HEK293 (cell line): ENCODE results near the gene LMAN1L.

ENCODE experiments used
- CTCF ChIP-seq: fragments of 450-650 bp; formaldehyde crosslinking; IDR thresholded peaks from 2 replicates; pipeline ENCODE4 v1.5.1; 2016; ENCODE audit warnings: missing biosample characterization, missing genetic modification characterization
- GFI1B ChIP-seq: fragments of 450-650 bp; formaldehyde crosslinking; IDR thresholded peaks from 2 replicates; pipeline ENCODE4 v1.5.1; 2016; ENCODE audit warnings: missing biosample characterization, missing genetic modification characterization
- GLI4 ChIP-seq: fragments of 450-650 bp; formaldehyde crosslinking; IDR thresholded peaks from 2 replicates; pipeline ENCODE4 v1.5.1; 2016; ENCODE audit warnings: missing biosample characterization, missing genetic modification characterization
- OSR2 ChIP-seq: fragments of 450-650 bp; formaldehyde crosslinking; IDR thresholded peaks from 2 replicates; pipeline ENCODE4 v1.5.1; 2016; ENCODE audit warnings: missing biosample characterization, missing genetic modification characterization
- SP2 ChIP-seq: fragments of 450-650 bp; formaldehyde crosslinking; IDR thresholded peaks from 2 replicates; pipeline ENCODE4 v1.5.1; 2016; ENCODE audit warnings: missing biosample characterization, missing genetic modification characterization
- ZBTB10 ChIP-seq: fragments of 450-650 bp; formaldehyde crosslinking; IDR thresholded peaks from 2 replicates; pipeline ENCODE4 v1.5.1; 2016; ENCODE audit warnings: missing biosample characterization, missing genetic modification characterization
- ZNF184 ChIP-seq: fragments of 450-650 bp; IDR thresholded peaks from 2 replicates; pipeline ENCODE4 v1.5.1; 2018; ENCODE audit warnings: missing biosample characterization, mild to moderate bottlenecking, missing genetic modification characterization
- ZNF366 ChIP-seq: fragments of 450-650 bp; formaldehyde crosslinking; conservative IDR thresholded peaks from 2 replicates; pipeline ENCODE4 v1.5.1; 2016; ENCODE audit warnings: missing biosample characterization, missing genetic modification characterization
- ZNF777 ChIP-seq: fragments of 450-650 bp; formaldehyde crosslinking; IDR thresholded peaks from 2 replicates; pipeline ENCODE4 v1.5.1; 2017; ENCODE audit warnings: missing biosample characterization, missing genetic modification characterization, borderline replicate concordance

DNA sequence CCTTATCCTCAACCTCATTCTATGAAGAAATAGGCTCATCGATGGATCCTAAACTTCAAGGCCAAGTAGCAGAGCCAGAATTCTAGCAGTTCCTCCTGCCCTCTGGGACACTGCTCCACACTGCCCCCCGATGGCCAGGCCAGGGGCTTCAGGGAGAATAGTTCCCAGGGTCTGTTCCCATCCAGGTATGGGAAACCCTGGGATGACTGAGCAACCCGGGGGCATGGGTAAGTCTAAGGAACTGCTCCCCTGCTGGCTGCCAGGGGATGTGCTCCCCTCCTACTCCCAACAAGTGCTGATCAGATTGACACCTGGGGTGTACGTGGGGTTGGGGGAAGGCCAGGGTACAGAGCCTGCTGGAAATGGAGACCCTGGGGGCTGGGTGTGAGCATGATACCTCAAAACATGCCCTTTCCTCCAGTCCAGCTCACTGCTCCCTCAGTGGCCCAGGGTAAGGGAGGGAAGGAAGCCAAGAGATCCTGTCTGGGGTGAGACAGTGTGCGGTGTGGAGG is 22.7 kb downstream of the LMAN1L start:
- TF ChIP-seq ZNF777 (tag by site-specific recombination) = no peak
- TF ChIP-seq ZNF366 = no peak
- TF ChIP-seq ZNF184 (tag by site-specific recombination) = no peak
- no peak for TF ChIP-seq GFI1B (tag by site-specific recombination)
- no peak for TF ChIP-seq SP2 (tag by site-specific recombination)
- peak; percentile 93 for TF ChIP-seq CTCF (tag by site-specific recombination)
- TF ChIP-seq OSR2 (tag by site-specific recombination) = no peak
- no peak for TF ChIP-seq ZBTB10 (tag by site-specific recombination)
- TF ChIP-seq GLI4 = no peak
